HEK293T (cell line): Measurements from ENCODE around the gene CSTA.

Experiments
- CTCF ChIA-PET: fragments of 350-600 bp; formaldehyde crosslinking; extraction: SDS; loops from one replicate; lab custom pipeline; 2021; ENCODE audit warnings: antibody characterized with exemption, inconsistent platforms; lab: Yijun Ruan, JAX
- POLR2A ChIA-PET: fragments of 350-600 bp; formaldehyde crosslinking; extraction: SDS; loops from one replicate; lab custom pipeline; 2020; ENCODE audit warnings: antibody characterized with exemption, inconsistent platforms; lab: Yijun Ruan, JAX
- DNase-seq: peaks from one replicate; pipeline ENCODE4 v3.0.0; 2012; ENCODE audit warnings: mixed read lengths; ENCODE audit errors: extremely low spot score
- ARNT ChIP-seq: fragments of 450-650 bp; IDR thresholded peaks from 2 replicates; pipeline ENCODE4 v1.6.1; 2017; ENCODE audit warnings: mild to moderate bottlenecking
- BHLHE40 ChIP-seq: fragments of 450-650 bp; IDR thresholded peaks from 2 replicates; pipeline ENCODE4 v1.6.1; 2016; ENCODE audit warnings: mild to moderate bottlenecking, moderate library complexity, borderline replicate concordance
- CTBP1 ChIP-seq: fragments of 450-650 bp; IDR thresholded peaks from 2 replicates; pipeline ENCODE4 v1.6.1; 2016; ENCODE audit warnings: borderline replicate concordance
- ELF4 ChIP-seq: fragments of 450-650 bp; IDR thresholded peaks from 2 replicates; pipeline ENCODE4 v1.6.1; 2017; ENCODE audit warnings: antibody characterized with exemption
- FOXA1 ChIP-seq: fragments of 450-650 bp; IDR thresholded peaks from 2 replicates; pipeline ENCODE4 v1.6.1; 2016; ENCODE audit warnings: mild to moderate bottlenecking
- FOXK2 ChIP-seq: fragments of 450-650 bp; IDR thresholded peaks from 2 replicates; pipeline ENCODE4 v1.6.1; 2016; ENCODE audit warnings: mild to moderate bottlenecking
- FOXM1 ChIP-seq: fragments of 450-650 bp; IDR thresholded peaks from 2 replicates; pipeline ENCODE4 v1.6.1; 2017; ENCODE audit warnings: mild to moderate bottlenecking, borderline replicate concordance
- HDGF ChIP-seq: fragments of 450-650 bp; IDR thresholded peaks from 2 replicates; pipeline ENCODE4 v1.6.1; 2017; ENCODE audit warnings: antibody characterized with exemption, borderline replicate concordance
- L3MBTL2 ChIP-seq: fragments of 450-650 bp; conservative IDR thresholded peaks from 2 replicates; pipeline ENCODE4 v1.6.1; 2016; ENCODE audit warnings: mild to moderate bottlenecking
- LEF1 ChIP-seq: fragments of 450-650 bp; IDR thresholded peaks from 2 replicates; pipeline ENCODE4 v1.6.1; 2017; ENCODE audit warnings: mild to moderate bottlenecking, borderline replicate concordance
- NFRKB ChIP-seq: fragments of 450-650 bp; IDR thresholded peaks from 2 replicates; pipeline ENCODE4 v1.6.1; 2016; ENCODE audit warnings: mild to moderate bottlenecking, moderate library complexity
- SP1 ChIP-seq: fragments of 450-650 bp; IDR thresholded peaks from 2 replicates; pipeline ENCODE4 v1.6.1; 2017
- SUZ12 ChIP-seq: fragments of 450-650 bp; IDR thresholded peaks from 2 replicates; pipeline ENCODE4 v1.6.1; 2016; ENCODE audit warnings: mild to moderate bottlenecking
- TARDBP ChIP-seq: fragments of 450-650 bp; IDR thresholded peaks from 2 replicates; pipeline ENCODE4 v1.6.1; 2016
- ZNF384 ChIP-seq: fragments of 450-650 bp; IDR thresholded peaks from 2 replicates; pipeline ENCODE4 v1.6.1; 2016
- TF ChIP-seq, protein P1 (sequence below): fragments of 450-650 bp; IDR thresholded peaks from 2 replicates; pipeline ENCODE4 v1.6.1; 2016

CSTA gene

DNA sequence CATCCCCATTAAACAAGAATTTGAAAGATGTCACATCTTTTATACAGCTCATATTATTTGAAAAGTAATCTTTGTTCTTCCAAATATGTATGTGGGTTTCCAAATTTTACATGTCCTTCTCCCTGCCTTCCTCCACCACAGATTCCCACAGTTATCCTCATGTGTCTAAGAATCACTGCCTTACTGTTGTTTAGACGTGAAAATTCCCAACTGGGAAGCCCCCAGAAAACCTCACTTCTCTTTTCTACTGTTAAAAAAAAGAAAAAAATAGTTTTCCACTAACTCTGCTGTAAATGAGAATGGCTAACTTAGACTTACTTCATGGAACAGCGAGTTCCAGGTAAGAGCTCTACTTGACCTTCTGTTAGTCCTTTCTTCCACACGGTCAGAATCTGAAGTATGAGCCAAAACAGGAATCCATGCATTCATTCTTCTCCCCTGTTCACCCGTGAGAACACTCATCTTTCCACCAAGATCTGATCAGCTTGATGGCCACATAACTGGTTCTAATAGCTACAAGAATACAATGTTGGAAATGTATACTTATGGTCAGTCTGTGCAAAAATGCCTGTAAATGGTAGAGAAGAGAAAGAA lies 17.9 kb upstream of the CSTA start:
- DNase-seq: no peak
- TF ChIP-seq LEF1 (no peak), CTBP1 (no peak), ZNF384 (no peak), HDGF (no peak), FOXK2 (no peak), BHLHE40 (no peak), NFRKB (no peak), TARDBP (no peak), SP1 (no peak), ARNT (no peak), ELF4 (no peak), FOXM1 (no peak), L3MBTL2 (no peak), SUZ12 (no peak), FOXA1 (no peak)
- TF ChIP-seq, protein P1, sequence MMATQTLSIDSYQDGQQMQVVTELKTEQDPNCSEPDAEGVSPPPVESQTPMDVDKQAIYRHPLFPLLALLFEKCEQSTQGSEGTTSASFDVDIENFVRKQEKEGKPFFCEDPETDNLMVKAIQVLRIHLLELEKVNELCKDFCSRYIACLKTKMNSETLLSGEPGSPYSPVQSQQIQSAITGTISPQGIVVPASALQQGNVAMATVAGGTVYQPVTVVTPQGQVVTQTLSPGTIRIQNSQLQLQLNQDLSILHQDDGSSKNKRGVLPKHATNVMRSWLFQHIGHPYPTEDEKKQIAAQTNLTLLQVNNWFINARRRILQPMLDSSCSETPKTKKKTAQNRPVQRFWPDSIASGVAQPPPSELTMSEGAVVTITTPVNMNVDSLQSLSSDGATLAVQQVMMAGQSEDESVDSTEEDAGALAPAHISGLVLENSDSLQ: no peak
- ChIA-PET CTCF (interaction anchor here (0.7 kb wide), 2 partner anchors 8 to 761 kb away, joined by 3 to 4 read pairs; no protein-coding TSS in a partner anchor), POLR2A (no interaction called here)

DNA sequence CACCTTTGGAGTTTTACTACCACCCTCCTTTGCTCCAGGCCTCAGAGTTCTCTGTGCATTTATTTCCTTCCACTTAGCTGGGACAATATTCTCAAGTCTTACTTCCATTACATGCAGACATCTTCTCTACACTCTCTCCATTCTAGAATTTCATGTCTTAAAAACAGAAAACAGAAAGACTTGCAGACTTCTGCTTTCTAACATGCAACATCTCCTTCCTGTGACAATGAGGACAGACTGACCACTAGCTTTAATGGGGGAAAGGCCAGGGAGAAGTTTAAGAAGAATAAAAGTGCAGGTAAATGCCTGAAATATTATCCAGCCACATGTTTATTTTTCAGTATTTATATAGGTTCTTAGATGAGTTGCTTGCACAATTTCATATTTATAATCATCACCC lies 17.1 kb upstream of the CSTA start:
- POLR2A ChIA-PET: no interaction called here
- CTCF ChIA-PET: interaction anchor here (0.7 kb wide), 1 partner anchor 761 kb away, joined by 4 read pairs; no protein-coding TSS in a partner anchor
- DNase-seq: no peak
- TF ChIP-seq CTBP1 (no peak), SUZ12 (no peak), ELF4 (no peak), ZNF384 (no peak), BHLHE40 (no peak), HDGF (no peak)

DNA sequence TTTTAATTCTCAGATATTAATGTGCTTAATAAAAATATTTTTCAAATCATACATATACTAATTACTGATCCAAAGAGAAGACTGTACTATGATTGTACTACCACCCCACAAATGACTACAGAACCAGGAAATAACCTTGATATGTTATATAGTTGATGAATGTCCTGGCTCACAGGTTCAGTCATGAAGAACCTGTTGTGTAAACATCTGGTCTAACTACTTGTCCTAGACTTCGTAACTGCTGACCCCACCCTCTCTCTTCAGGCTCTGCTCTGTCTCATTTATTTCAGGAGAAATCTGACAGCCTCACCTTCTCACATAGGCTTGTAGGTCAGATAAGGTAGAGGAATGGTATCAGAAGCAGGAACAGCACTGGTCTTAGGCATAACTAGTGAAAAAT lies 14.7 kb upstream of the CSTA start:
- POLR2A ChIA-PET: no interaction called here
- no peak for DNase-seq
- CTCF ChIA-PET: interaction anchor here (0.7 kb wide), 1 partner anchor 1063 kb away, joined by 3 read pairs; no protein-coding TSS in a partner anchor
- no peak for TF ChIP-seq BHLHE40
- TF ChIP-seq L3MBTL2: no peak
- no peak for TF ChIP-seq ZNF384
- TF ChIP-seq, protein P1: no peak
- no peak for TF ChIP-seq LEF1
- TF ChIP-seq ARNT: no peak
- no peak for TF ChIP-seq TARDBP
- TF ChIP-seq FOXM1: no peak
- TF ChIP-seq ELF4: no peak
- no peak for TF ChIP-seq SUZ12
- no peak for TF ChIP-seq SP1

DNA sequence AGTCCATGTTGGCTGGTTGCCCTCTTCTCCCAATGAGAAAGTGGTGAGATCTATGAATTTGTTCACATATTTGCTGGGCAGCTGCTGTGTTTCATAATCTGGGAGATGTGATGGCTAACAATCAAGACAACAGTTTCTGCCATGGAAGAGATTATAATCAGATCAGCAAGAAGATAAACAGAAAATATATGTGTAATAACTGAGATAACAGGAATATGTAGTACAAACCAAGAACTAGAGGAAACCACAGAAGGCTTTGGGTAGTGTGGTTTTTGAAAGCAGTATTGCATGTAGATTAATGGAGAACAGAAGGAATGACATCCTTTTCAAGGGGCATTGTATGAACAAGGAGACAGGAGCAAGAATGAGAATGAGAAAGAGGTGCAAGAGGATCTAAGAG lies 12.2 kb upstream of the CSTA start:
- POLR2A ChIA-PET: no interaction called here
- DNase-seq: no peak
- TF ChIP-seq FOXK2 (no peak), CTBP1 (no peak), SUZ12 (no peak), NFRKB (no peak), BHLHE40 (no peak), ELF4 (no peak), LEF1 (no peak), FOXA1 (no peak), L3MBTL2 (no peak), ARNT (no peak), TARDBP (no peak), SP1 (no peak), FOXM1 (no peak)
- TF ChIP-seq, protein P1: no peak
- CTCF ChIA-PET: no interaction called here

- DNase-seq: no peak
- POLR2A ChIA-PET: no interaction called here
- TF ChIP-seq TARDBP (no peak), L3MBTL2 (no peak), LEF1 (no peak), ELF4 (no peak), BHLHE40 (no peak), FOXM1 (no peak), FOXA1 (no peak), SUZ12 (no peak)
- CTCF ChIA-PET: no interaction called here
Observed at GRCh38 chr3:122313281-122313680, 11.8 kb upstream of the CSTA start.

GRCh38 chr3:122314228-122314876 lies 10.7 kb upstream of the CSTA start:
- DNase-seq: no peak
- TF ChIP-seq, protein P1: no peak
- CTCF ChIA-PET: interaction anchor here (0.7 kb wide), 1 partner anchor 16 kb away, joined by 3 read pairs; no protein-coding TSS in a partner anchor
- POLR2A ChIA-PET: no interaction called here
